ENCODE results near the gene ZNF423.

Gene ZNF423

DNA sequence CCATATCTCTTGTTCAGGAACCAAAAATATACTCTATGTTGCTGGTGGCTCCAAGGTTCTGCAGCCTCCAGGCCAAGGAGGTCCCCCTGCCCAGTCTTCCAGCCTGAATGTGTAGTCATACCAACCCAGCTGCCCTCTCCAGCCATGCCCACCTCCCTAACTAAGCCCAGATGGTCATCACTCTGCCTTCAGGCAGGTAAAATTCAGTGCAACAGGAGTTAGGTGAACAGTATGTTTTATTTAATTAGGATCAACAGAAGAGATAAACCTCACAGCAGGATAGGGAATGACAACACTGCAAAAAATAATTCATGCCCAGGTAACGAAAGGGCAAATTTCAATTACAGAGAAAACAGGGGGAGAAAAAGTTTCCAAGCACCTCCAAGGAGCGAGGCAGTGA, 9.1 kb downstream of the ZNF423 start:
- no peak for DNase-seq

DNA sequence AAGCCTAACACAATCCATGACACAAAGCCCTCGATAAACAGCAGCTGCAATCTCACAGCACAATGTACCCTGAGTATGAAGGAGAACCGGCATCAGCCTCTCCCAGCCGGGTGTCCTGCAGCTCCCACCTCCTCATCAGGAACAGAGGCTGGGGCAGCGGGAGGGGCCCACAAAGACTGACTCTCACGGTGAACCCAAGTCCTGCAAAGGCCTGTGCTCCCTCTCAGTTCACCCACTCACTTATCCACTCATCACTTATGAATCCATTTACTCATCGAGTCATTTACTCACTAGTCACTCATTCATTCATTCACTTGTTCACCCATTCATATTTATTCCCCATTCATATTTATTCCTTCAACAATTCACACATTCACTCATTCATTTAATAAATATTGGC, 11.6 kb downstream of the ZNF423 start:
- DNase-seq: no peak

DNA sequence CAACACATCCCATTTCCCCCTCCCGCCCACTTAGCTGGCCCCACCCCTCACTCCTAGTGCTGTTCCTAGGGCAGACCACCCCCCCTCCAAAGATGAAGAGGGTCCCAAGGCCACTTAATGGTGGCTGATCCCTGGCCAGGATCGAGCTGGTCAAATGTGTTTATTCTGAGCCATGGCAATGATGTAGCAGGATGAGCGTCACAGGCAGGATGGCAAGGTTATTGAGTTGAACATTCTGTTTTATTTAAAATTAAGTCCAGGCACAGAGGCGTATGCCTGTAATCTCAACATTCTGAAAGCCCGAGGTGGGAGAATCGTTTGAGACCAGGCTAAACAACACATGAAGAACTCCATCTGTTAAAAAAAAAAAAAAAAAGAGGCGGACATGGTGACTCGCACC, 12.2 kb downstream of the ZNF423 start:
- no peak for DNase-seq

DNA sequence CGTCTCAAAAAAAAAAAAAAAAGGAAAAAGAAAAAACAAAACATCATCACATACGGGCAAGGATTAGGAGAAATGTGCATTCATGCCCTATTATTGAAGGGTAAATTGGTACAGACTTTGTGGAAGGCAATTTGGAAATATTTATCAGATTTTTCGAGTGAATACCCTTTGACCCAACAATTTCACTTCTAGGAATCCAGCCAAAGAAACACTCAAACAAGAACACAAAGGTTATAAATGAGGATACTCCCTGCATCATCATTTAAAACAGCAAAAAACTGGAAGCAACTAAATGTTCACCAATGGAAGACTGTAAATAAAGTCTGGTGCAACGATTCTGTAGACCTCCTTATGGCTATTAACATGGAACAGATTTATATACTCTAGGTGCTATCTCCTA, 12.9 kb downstream of the ZNF423 start:
- no peak for DNase-seq

DNA sequence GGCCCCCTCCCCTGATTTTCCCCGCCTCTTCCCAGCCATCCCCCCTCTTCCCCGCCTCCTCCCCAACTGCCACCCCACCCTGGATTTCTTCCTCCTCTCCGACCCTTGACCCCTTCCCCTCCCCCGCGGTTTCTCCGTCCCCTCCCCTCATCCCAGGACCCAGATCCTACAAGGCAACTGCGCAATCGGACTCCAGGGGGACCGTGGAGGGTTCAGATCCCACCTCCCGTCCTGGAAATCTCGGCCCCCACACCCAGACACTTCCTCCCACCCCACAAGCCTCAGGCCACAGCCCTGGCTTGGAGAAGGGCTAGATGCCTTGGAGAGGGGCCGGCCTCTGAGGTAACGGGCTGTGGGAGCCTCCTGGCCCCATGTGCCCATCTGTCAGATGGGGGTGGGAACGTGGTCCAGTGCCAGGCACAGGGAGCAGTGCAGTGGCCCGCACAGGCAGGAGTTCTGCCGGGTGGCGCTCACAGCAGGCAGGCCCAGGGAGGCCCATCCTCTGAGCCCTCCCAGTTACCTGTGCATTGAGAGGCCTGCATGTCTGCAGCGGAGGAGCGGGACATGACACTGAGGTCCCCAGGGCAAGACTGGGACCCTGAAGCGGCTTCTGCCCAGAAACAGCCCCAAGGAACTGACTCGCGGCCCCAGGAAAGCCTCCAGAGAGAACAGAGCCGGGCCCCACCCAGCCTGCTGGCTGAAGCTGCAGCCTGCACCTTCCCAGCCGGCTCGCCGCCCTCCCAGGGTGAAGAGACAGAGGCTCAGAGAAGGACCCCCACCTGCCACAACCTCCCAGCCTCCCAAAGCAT, 16.7 kb downstream of the ZNF423 start:
- no peak for DNase-seq

DNA sequence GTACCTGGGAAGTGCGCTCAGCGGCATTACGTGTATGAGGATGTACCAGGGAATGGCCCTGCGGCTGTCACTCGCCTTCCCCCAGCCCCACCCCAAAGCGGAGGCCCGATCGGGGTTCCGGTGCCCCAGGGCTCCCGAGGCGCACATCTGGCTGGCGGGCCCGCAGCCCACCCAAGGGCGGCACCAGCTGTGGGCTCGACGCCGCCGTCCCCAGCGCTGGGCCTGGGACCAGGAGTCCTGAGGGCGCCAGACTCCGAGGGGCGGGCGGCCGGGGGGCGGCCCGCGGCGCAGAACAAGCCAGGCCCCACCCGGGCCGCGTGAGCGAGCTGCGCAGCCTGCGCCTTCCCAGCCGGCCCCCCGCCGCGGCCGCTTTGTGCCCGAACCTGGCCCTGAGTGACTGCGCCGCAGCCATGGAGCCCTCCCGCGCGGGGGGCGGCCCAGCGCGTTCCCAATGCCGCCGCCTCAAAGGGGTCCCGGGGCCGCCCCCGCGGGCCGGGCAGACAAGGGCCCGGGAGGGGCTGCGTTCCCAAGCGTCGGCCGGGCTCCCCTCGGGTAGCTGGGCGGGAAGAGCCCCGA, 17.4 kb downstream of the ZNF423 start:
- no peak for DNase-seq

DNA sequence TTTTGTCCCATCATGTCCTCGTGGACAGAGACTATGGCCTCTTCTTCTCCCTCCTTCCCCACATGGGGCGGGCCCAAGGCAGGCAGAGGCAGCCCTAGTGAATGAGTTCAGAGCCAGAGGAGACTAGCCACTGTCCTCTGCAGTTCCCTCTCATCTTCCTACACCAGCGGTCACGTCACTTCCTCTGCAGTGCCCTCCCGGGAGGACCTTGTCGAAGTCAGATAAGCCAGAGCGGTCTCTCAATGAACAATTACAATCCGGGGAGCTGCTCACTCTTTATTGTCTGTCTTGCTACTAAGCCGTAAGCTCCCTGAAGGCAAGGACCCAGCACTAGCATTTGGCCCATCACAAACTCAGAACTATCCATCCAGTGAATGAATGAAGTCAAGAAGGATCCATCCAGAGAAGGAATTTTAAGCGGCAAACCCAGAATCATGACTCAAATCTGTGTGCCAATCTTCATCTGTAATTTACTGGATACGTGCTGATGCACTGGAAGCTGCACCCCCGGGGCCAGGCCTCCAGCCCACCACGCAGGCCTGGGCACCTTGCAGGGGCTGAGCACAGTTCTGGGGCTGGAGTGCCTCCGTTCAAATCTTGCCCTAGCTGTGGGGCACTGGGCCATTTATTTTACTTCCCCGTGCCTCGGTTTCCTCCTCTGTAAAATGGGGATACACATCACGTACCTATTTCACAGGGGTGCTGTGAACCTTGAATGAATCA, 18.1 kb downstream of the ZNF423 start:
- DNase-seq: no peak

DNA sequence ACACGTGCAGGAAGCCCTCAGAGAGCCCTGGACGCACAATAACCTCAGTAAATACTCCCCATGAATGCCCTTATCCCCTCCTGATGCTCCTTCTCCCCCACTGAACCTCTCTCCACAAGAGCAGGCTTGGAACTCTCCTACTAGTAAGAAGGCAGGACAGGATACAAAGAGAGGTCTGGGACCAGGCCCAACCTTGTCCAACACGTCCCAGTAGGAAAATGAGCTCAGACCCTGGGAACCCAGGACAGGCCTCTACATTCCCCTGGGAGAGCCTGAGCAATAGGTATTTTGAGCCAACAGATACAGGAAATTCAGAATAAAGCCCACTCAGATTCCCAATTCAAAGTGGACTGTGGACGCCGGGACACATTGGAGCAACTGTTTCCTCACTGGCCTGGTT, 19.2 kb downstream of the ZNF423 start:
- DNase-seq: no peak

DNA sequence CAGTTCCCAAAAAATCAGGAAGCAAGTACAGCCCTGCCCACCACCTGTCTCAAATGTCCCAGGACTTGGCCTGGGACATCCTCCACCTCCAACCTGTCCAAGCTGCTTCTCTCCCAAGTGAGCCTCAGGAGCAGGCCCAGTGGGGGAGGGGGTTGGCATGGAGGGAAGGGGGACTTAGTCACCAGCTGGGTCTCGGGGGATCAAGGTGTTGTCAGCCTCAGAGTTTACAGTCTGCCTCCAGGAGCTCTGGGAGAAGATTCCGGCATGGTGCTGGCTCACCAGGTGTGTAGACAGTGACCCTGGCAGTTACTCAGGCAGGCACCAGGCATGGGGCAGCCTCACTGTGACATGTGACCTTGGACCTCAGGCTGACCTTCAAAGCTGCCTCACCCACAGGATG, 19.7 kb downstream of the ZNF423 start:
- DNase-seq: no peak

DNA sequence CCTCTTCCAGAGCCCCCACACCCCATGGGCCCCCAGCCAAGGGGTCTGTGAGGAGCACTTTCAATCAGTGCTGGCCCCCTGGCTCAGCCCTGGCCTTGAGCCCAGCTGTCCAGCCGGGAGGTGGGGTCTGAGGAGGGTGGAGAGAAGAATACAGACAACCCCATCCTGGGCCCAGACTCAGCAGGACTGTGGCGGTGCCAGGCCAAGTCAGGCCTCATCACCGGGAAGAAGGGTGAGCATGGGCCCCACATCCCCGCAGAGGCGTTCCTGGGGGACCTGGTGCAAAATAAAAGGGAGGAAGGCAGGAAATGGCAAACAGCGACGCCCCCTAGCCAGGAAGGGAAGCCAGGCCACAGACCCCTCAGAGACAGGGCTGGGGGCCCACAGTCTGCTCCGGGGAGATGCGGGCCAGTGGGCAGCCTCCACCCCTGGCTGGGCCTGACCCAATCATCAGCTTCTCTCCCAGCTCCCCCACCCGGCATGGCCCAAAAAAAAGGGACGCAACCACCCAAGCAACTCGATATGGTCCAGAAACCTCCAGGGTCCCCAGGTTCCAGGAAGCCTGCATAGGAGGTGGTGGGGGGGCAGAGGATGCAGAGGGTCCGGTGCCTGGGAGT, 20.6 kb downstream of the ZNF423 start:
- no peak for DNase-seq

DNA sequence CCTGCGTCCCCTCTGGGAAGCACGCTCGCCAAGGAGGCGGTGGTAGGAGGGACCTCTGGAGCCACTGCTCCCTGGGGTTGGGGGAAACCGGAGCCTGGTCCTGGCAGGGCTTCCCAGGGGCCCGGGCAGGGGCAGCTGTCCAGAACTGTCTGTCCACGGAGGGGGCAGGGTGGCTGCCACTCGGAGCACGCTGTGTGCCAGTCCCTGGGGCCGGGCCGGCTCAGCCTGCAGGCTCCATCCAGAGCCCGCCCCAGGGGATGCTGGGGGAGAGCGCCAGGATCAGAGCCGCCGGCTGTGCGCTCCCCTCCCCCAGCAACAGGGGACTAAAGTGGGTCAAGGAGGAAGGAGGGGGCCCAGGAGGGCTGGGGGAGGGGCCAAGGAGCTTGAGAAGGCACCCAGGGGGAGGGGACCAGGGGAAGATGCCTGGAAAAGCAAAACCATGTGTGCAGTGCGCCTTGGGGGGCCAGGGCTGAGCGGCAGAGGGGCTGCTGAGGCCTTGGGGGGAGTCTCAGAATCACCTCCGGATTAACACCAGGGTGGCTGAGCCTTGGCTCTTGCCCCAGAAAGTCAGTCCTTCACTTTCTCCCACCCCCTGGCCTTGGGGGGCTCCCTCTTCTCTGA, 21.3 kb downstream of the ZNF423 start:
- no peak for DNase-seq

DNA sequence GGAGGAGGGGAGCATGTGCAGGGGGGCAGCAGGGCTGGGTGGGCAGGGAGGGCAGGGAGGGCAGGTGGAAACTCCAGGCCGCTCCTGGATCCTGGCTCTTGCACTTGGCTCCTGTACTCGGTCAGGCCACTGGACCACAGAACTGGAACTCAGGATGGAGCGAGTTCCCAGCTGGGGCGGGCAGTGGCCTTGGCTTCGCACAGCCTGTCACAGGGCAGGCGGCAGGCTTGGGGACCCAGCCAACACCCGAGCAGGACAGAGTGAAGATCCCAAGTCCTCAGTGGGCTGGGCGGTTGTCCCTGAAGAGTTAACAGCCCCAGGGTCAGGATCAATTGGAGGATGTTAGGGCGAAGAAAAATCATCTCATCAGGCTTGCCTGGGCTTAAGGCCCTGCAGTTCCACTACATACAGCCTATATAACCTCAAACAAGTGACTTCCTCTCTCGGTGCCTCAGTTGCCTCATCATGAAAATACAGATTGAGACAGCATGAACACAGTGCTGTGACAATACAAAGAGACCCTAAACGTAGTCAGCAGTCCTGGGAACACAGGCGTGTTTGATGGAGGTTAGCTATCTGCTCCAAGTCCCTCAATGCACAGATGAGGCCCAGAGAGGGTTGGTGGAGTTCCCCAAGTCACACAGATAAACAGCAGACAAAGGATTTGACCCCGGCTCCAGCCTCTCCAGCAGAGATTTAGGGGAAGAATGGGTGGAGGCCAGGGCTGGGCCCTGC, 21.9 kb downstream of the ZNF423 start:
- DNase-seq: no peak

DNA sequence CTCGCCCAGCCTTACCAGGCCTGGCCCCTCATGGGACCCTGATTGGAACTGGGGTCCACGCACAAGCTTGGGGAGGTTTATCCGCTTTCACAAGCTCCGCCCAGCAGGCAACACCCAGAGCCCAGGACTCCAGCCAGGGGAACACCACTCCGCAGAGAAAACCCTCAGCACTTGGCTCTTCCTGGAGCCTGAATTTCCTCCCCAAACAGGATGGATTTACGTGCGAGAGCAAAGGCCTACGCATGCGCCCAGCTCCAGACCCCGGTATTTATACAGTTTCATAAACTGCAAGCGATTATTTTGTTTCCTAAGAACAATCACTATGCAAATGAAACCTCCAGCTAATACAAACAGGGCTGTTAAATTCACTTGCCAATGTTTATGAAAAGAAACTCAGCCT, 22.8 kb downstream of the ZNF423 start:
- DNase-seq: no peak

DNA sequence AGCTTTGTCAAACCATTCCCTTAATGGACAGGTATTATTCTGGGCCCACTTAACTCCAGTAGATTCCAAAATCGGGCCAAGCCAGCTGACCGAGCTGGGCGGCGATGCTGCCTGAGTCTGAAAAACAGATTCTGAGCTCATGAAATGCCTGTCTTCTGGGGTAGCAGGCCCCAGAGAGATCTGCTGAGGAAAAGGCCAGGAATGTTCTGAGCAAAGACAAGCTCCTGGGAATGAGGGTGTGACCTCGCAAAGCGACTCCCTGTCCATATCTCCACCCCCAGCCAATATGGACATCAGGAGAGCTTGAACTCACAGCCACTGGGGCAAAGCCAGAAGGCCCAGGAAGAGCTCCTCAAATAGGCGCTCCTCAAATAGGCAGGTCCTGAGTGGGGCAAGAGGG, 23.7 kb downstream of the ZNF423 start:
- DNase-seq: no peak

DNA sequence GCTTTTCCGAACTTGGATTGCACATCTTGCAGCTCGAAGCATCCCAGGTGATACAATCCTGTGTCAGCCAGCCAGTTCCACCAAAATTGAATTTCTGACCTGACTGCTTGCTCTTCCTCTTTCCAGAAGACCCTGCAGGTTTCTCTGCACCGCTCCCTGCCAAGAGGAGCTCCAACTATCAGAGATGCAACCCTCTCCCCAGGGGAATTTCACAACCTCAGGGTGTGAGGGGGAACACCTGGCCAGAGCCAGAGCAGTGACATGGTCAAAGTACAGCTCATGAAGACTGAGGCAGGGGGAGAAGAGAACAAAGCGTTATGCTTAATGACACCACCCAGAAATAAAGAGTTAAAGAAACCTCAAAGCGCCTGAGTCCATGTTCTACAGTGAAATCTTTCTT, 25.0 kb downstream of the ZNF423 start:
- no peak for DNase-seq

DNA sequence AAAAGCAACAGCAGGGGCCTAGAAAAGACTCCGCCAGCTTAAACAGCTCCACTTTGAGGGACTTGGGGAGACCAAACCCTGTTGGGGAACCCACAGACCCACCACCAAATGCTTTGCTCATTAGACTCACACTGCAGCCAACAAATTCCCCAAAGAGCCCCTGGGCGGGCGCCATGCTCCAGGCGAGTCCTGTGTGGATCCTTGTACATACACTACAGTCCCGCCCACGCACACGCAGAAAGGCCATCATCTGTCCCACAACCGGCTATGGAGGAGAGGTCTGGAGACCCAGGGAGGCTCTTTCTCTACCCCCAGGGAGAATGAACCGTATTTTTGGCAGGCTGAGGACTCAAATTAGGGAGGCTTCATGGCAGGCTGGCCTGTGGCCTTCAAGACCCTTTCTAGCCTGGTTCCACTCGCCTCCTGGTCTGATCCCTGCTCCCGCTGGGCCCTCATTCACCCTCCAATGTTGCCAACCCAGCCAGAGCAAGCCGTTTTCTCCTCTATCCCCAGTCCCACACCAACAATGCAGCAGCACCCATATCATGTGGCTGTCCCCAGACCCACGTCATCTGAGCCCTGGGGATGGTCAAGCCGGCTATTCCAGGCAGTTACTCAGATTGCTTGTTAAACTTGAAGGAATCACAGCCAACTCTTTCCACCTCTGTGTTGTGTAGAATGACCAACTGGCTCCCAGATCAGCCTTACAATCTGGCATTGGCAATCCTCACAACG, 27.2 kb downstream of the ZNF423 start:
- no peak for DNase-seq

DNA sequence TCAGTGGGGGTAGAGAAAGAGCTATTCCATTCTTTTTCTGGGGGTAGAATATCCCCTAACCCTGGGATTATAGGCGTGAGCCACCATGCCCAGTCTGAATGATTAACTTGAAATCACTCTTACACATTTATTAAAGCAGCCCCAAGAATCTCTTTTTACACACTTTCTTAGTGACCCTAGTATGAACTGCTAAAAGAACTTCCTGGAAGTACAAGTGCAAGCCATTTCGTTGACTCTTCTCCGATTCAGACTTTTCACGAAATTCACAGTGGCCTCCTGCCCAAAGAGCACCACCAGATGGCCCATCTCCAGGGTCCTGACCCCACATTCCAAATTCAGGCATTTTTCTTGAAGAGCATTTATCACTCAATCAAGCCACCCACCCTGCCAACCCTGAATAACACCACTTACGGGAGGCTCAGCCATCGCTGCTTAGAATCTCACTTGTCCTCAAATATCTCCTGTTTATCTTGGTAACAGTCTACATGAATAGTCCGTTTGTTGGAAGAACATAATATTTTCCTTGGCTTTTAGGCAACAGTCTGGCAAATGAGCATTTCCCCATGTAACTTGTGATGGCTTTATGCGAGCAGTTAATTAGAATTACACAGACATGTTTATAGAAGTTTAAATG, 28.0 kb downstream of the ZNF423 start:
- no peak for DNase-seq

DNA sequence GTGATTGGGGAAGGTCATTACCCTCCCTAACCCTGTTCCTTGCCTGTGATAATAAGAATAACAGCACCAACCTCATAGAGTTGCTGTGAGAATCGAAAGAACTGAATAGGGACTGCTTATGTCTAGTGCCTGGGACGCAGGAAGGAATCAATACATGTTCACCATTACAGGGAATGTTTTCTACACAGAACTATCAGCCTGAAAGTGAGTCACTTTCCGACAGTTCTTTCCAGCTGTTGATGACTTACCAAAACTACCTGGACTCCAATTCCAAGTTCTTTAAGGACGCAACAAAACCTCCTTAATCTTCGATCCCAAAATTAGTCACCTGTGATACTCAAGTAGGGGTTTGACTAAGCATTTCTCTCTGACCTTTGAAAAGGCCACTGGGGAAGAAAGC, 29.4 kb downstream of the ZNF423 start:
- DNase-seq: no peak

DNA sequence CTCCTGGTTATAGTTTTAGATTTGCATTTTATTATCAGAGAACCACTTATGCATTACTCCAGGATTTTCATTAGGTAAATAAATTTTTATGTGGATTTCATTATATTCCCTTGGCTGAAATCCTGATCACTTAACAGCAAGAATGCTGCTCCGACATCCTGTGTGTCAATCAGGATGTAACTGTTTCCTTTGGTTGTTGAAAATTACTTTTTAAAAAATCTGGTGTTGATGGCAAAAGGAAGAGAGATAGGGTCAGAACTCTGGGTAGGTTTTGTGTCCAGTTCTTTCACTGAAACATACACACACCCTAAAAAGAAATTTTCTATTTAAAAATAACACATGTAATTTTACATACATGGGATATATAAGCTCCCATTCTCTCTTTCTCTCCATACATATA, 30.9 kb downstream of the ZNF423 start:
- DNase-seq: no peak

DNA sequence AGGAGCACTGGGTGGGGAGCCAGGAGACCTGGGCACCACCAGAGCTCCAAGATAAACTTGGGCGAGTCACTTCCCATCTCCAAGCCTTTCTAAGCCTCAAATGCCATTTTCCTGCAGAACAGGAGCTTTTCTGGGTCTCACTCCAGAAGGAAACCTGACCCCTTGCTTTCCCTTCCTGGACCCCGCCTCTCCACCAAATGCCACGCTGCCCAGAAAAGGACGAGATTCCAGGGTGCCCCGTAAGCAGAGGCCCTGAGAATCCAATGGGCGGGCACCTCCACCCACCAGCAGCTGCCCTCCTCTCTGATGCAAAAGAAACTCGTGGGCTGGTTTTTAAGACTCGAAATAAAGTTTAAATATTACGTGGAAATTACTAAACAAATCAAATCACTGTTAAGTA, 31.3 kb downstream of the ZNF423 start:
- DNase-seq: no peak

DNA sequence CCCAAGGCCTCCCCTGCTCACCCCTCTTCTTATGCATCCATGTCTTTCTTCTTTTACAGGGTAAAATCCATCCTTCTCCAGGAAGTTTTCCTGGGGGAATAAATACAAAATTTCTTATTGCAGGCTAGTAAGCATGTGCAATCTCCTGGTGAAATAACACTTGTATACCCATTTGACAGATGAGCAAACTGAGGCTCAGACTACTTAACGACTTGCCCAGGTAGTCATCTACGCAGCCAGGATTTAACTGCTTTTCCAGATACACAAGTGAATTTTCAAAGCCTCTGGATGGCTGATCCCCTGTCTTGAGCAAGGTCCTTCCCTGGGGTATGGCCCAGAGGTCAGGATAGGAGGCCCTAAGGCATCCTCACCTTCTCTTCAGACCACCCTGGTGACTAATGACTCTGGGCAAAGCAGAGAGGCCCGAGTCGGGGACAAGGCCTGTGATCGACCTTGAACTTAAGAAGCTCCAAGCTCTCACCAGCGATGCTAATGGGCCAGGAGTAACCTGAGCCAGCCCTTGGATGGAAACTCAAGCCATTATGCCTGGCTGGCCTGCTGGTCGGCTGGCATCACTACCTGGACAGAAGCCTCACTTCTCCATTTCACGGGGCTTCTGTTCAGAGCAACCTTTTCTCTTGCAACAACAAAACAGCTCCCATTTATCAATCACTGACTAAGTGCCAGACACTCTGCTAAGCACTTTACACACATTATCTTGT, 33.1 kb downstream of the ZNF423 start:
- no peak for DNase-seq
